H1 (cell line): Measurements from ENCODE around the gene UBR3. TPM values are rescaled to one million over a fixed set of nuclear protein-coding genes. Genes with fewer than 3 reads are reported as not detected.

Source experiments
- CTCF ChIA-PET: fragments of 300-600 bp; sonication (Branson Sonifier 250); formaldehyde crosslinking; loops from one replicate; lab custom pipeline; 2021; ENCODE audit not compliant: partially characterized antibody; lab: Charles Lee
- POLR2A ChIA-PET: fragments of 300-600 bp; sonication (Branson Sonifier 250); formaldehyde crosslinking; loops from one replicate; lab custom pipeline; 2021; ENCODE audit warnings: inconsistent platforms; ENCODE audit not compliant: partially characterized antibody; lab: Charles Lee
- DNase-seq, 2 experiments: peaks; one replicate each; pipeline versions ENCODE4 v3.0.0 to v3.0.0-alpha.2; 2010 to 2022; ENCODE audit warnings: low spot score in 2 of 2, low read depth in 1 of 2, mixed read lengths in 1 of 2
- FAIRE-seq: peaks from 2 replicates; lab custom pipeline; 2011; peaks lifted over from hg19 to GRCh38; lab: Jason Lieb, UNC
- H2AFZ ChIP-seq: 2 replicates; pipeline ENCODE4 v1.8.1; 2012; ENCODE audit warnings: low read length, inconsistent platforms
- H2AK5ac ChIP-seq: 2 replicates; pipeline ENCODE4 v1.6.1; 2013; ENCODE audit warnings: low read depth, low read length
- H2BK120ac ChIP-seq: replicated peaks from 2 replicates; pipeline ENCODE3; 2013; ENCODE audit warnings: low read depth, low read length, inconsistent platforms
- H2BK12ac ChIP-seq: 2 replicates; pipeline ENCODE4 v1.6.1; 2013; ENCODE audit warnings: low read depth, low read length
- H2BK15ac ChIP-seq: 2 replicates; pipeline ENCODE4 v1.6.1; 2013; ENCODE audit warnings: low read length
- H2BK20ac ChIP-seq: 2 replicates; pipeline ENCODE4 v1.6.1; 2013; ENCODE audit warnings: low read length
- H2BK5ac ChIP-seq: 2 replicates; pipeline ENCODE4 v1.6.1; 2013; ENCODE audit warnings: low read depth, low read length
- H3K14ac ChIP-seq: 2 replicates; pipeline ENCODE4 v1.6.1; 2013; ENCODE audit warnings: inconsistent platforms; ENCODE audit not compliant: insufficient read length
- H3K18ac ChIP-seq: 2 replicates; pipeline ENCODE4 v1.6.1; 2013; ENCODE audit warnings: low read length; ENCODE audit errors: extremely low read depth
- H3K23ac ChIP-seq: 2 replicates; pipeline ENCODE4 v1.6.1; 2013; ENCODE audit warnings: inconsistent platforms; ENCODE audit not compliant: insufficient read length
- H3K23me2 ChIP-seq: 2 replicates; pipeline ENCODE4 v1.6.1; 2013; ENCODE audit warnings: low read depth, low read length
- H3K27ac ChIP-seq: 2 replicates; pipeline ENCODE4 v1.6.1; 2011; ENCODE audit warnings: low read depth, low read length, inconsistent platforms
- H3K27me3 ChIP-seq, 4 experiments: replicated peaks in 1 of 4; 1 replicate in 1 of 4; 2 replicates in 3 of 4; pipeline versions ENCODE4 v1.6.1 to v1.8.1; 2011 to 2013; ENCODE audit warnings: low read length in 3 of 4, mild to moderate bottlenecking in 3 of 4, inconsistent platforms in 2 of 4, mixed read lengths in 2 of 4, moderate library complexity in 1 of 4; ENCODE audit not compliant: control insufficient read depth in 3 of 4, insufficient read depth in 3 of 4; ENCODE audit errors: extremely low read depth in 1 of 4
- H3K36me3 ChIP-seq, 4 experiments: 2 replicates each; pipeline versions ENCODE4 v1.6.1 to v1.8.1; 2011 to 2013; ENCODE audit warnings: mild to moderate bottlenecking in 4 of 4, low read length in 3 of 4, moderate library complexity in 2 of 4, control low read depth in 1 of 4, inconsistent platforms in 1 of 4; ENCODE audit not compliant: insufficient read depth in 4 of 4, control insufficient read depth in 2 of 4
- H3K4ac ChIP-seq: replicated peaks from 2 replicates; pipeline ENCODE3; 2013; ENCODE audit warnings: low read length, low read depth, mixed read lengths, inconsistent platforms; ENCODE audit not compliant: insufficient read length
- H3K4me1 ChIP-seq, 4 experiments: replicated peaks in 1 of 4; 1 replicate in 1 of 4; 2 replicates in 3 of 4; pipeline versions ENCODE4 v1.6.1 to v1.8.1; 2011 to 2013; ENCODE audit warnings: low read length in 3 of 4, inconsistent platforms in 2 of 4, mixed read lengths in 1 of 4; ENCODE audit not compliant: insufficient read depth in 4 of 4, control insufficient read depth in 3 of 4
- H3K4me2 ChIP-seq, 2 experiments: 2 replicates each; pipeline versions ENCODE4 v1.6.1 to v1.8.1; 2011 to 2013; ENCODE audit warnings: low read depth in 2 of 2, low read length in 2 of 2, control low read depth in 1 of 2, inconsistent platforms in 1 of 2, mild to moderate bottlenecking in 1 of 2; ENCODE audit not compliant: insufficient read depth in 1 of 2
- H3K4me3 ChIP-seq, 4 experiments: fragments of 200-600, 300-600 bp in 1 of 4; sonication (generic), shearing (Covaris generic), sonication (Bioruptor Twin) in 1 of 4; 2 replicates each; pipeline versions ENCODE4 v1.5.1 to v1.8.1; 2011 to 2016; ENCODE audit warnings: low read length in 4 of 4, low read depth in 3 of 4, control low read depth in 2 of 4, inconsistent platforms in 2 of 4, mild to moderate bottlenecking in 2 of 4, mixed read lengths in 1 of 4, moderate library complexity in 1 of 4; ENCODE audit not compliant: insufficient read depth in 2 of 4; ENCODE audit errors: extremely low read depth in 1 of 4
- H3K56ac ChIP-seq: replicated peaks from 2 replicates; pipeline ENCODE3; 2013; ENCODE audit warnings: low read depth, mild to moderate bottlenecking, mixed read lengths, low read length, inconsistent platforms; ENCODE audit not compliant: insufficient read length
- H3K79me1 ChIP-seq: 2 replicates; pipeline ENCODE4 v1.6.1; 2013; ENCODE audit warnings: low read depth, low read length, control low read depth
- H3K79me2 ChIP-seq, 2 experiments: 2 replicates each; pipeline versions ENCODE4 v1.6.1 to v1.8.1; 2012 to 2013; ENCODE audit warnings: low read length in 2 of 2, mild to moderate bottlenecking in 2 of 2, inconsistent platforms in 1 of 2; ENCODE audit not compliant: insufficient read depth in 2 of 2, control insufficient read depth in 1 of 2
- H3K9ac ChIP-seq, 4 experiments: replicated peaks in 1 of 4; 1 replicate in 1 of 4; 2 replicates in 3 of 4; pipeline versions ENCODE4 v1.6.1 to v1.8.1; 2011 to 2013; ENCODE audit warnings: low read depth in 3 of 4, low read length in 3 of 4, control low read depth in 2 of 4, mild to moderate bottlenecking in 2 of 4, moderate library complexity in 2 of 4, inconsistent platforms in 1 of 4; ENCODE audit errors: extremely low read depth in 1 of 4
- H3K9me3 ChIP-seq, 2 experiments: 2 replicates each; pipeline versions ENCODE4 v1.6.1 to v1.8.1; 2012 to 2013; ENCODE audit warnings: mild to moderate bottlenecking in 2 of 2, moderate library complexity in 2 of 2, control low read depth in 1 of 2, inconsistent platforms in 1 of 2, low read depth in 1 of 2, low read length in 1 of 2, mixed read lengths in 1 of 2; ENCODE audit not compliant: insufficient read depth in 2 of 2
- H4K20me1 ChIP-seq, 2 experiments: replicated peaks in 1 of 2; 2 replicates each; pipeline versions ENCODE3 to v1.8.1; 2011 to 2013; ENCODE audit warnings: inconsistent platforms in 2 of 2, low read length in 2 of 2, mild to moderate bottlenecking in 1 of 2; ENCODE audit not compliant: insufficient read depth in 2 of 2, control insufficient read depth in 1 of 2
- H4K5ac ChIP-seq: 2 replicates; pipeline ENCODE4 v1.6.1; 2013; ENCODE audit warnings: low read length, low read depth, mixed read lengths, inconsistent platforms; ENCODE audit not compliant: insufficient read length
- H4K8ac ChIP-seq: 2 replicates; pipeline ENCODE4 v1.8.0; 2013; ENCODE audit warnings: mild to moderate bottlenecking, moderate library complexity, low read length, inconsistent platforms; ENCODE audit not compliant: insufficient read depth; ENCODE audit errors: extremely low read depth
- H4K91ac ChIP-seq: replicated peaks from 2 replicates; pipeline ENCODE3; 2013; ENCODE audit warnings: low read length, mixed read lengths, inconsistent platforms; ENCODE audit not compliant: insufficient read length
- BCL11A ChIP-seq, 2 experiments: IDR thresholded peaks; one replicate each; pipeline ENCODE4 v1.6.1; 2011; ENCODE audit warnings: low read depth in 2 of 2, low read length in 2 of 2, mild to moderate bottlenecking in 2 of 2
- CBX5 ChIP-seq: fragments of 300-800, 300-1000 bp; sonication (generic); IDR thresholded peaks from 2 replicates; pipeline ENCODE4 v1.7.1; 2016; ENCODE audit warnings: antibody characterized with exemption, low read length, low read depth
- FOSL1 ChIP-seq: IDR thresholded peaks from 2 replicates; pipeline ENCODE4 v1.6.1; 2011; ENCODE audit warnings: mild to moderate bottlenecking, low read depth, low read length, moderate library complexity; ENCODE audit not compliant: insufficient read depth
- GTF2F1 ChIP-seq: IDR thresholded peaks from 2 replicates; pipeline ENCODE4 v1.6.1; 2012; ENCODE audit warnings: low read depth, low read length, improper control_type of control experiment, borderline replicate concordance
- HDAC2 ChIP-seq, 2 experiments: fragments of 300-600 bp in 1 of 2; sonication (generic) in 1 of 2; IDR thresholded peaks; 2 replicates each; pipeline ENCODE4 v1.6.1; 2011 to 2012; ENCODE audit warnings: low read depth in 2 of 2, low read length in 2 of 2, mild to moderate bottlenecking in 2 of 2, moderate library complexity in 2 of 2, borderline replicate concordance in 1 of 2, inconsistent platforms in 1 of 2
- MAX ChIP-seq: IDR thresholded peaks from 2 replicates; pipeline ENCODE4 v1.6.1; 2012; ENCODE audit warnings: inconsistent platforms
- NRF1 ChIP-seq: IDR thresholded peaks from 2 replicates; pipeline ENCODE4 v1.6.1; 2011; ENCODE audit warnings: mild to moderate bottlenecking, low read depth, low read length, improper control_type of control experiment
- SP2 ChIP-seq: IDR thresholded peaks from 2 replicates; pipeline ENCODE4 v1.6.1; 2012; ENCODE audit warnings: mild to moderate bottlenecking, low read length, inconsistent platforms
- TAF7 ChIP-seq: optimal IDR thresholded peaks from 2 replicates; pipeline ENCODE3; 2011; ENCODE audit warnings: low read depth, mild to moderate bottlenecking, inconsistent platforms, low read length, moderate library complexity, borderline replicate concordance
- WGBS, 2 experiments: shearing (Covaris generic) in 1 of 2; methylation state at CpG; one replicate each; pipeline versions ENCODE4 v1.1.6 to v1.1.7; 2013 to 2015; ENCODE audit warnings: low lambda C conversion rate in 2 of 2, mixed read lengths in 2 of 2, inconsistent platforms in 1 of 2, low coverage in 1 of 2, missing lambda C conversion rate in 1 of 2; ENCODE audit not compliant: insufficient replicate concordance in 2 of 2, insufficient coverage in 1 of 2, insufficient read length in 1 of 2; ENCODE audit errors: extremely low coverage in 1 of 2, missing lambda C conversion rate in 1 of 2; 5-methylcytosine and 5-hydroxymethylcytosine counted together
- polyA plus RNA-seq, 7 experiments: library from polyadenylated mRNA; depleted of rRNA in 3 of 7; stranded (reverse) in 5 of 7; unstranded in 2 of 7; fragments of >200 nt in 5 of 7; fragments of 200-250 nt in 2 of 7; gene quantifications; 1 replicate in 5 of 7; 2 replicates in 1 of 7; 4 replicates in 1 of 7; pipeline versions ENCODE4 v1.2.1 to v1.2.3, GENCODE V29; 2011 to 2013; ENCODE audit warnings: missing spikeins in 2 of 7, mixed read lengths in 2 of 7
- total RNA-seq: library from RNA; stranded (reverse); fragmentation: NEBNext Ultra II Directional; extraction: Animal tissue kit (Norgen Biotek cat#: 25700); gene quantifications from 2 replicates; pipeline ENCODE4 v1.2.1, GENCODE V29; 2021

Gene UBR3
- total and polyA plus RNA-seq, 2 of the 8 experiments (the other 6 are each of a cell fraction or from before 2014, with no cell fraction given): 3.7 to 17.7 TPM

GRCh38 chr2:169822785-169823392 lies 4.4 kb upstream of the UBR3 start:
- DNase-seq: no peak
- no peak overlapping the region for H2BK5ac ChIP-seq
- no peak overlapping the region for H3K23ac ChIP-seq
- peak overlapping the region in 1 of 4 experiments; percentile 14; a peak in 1 of 8 replicates for H3K4me3 ChIP-seq
- WGBS, 2 experiments: 90% methylated on average over 4 of the region's 4 CpGs; no CpG with 5 or more reads in 1 of the 2 experiments
- CTCF ChIA-PET: interaction anchor here (0.6 to 1.5 kb wide), 6 partner anchors 15 to 526 kb away, joined by 3 to 6 read pairs (median 4); no protein-coding TSS in a partner anchor
- no peak overlapping the region for H3K56ac ChIP-seq
- H3K4ac ChIP-seq: no peak overlapping the region
- H4K91ac ChIP-seq: no peak overlapping the region
- H3K23me2 ChIP-seq: peaks cover 7% of the 10 kb centered on the region
- no peak overlapping the region for H4K5ac ChIP-seq
- H2AK5ac ChIP-seq: no peak overlapping the region
- no peak for FAIRE-seq
- H2BK20ac ChIP-seq: no peak overlapping the region
- H2BK15ac ChIP-seq: no peak overlapping the region
- H2BK12ac ChIP-seq: no peak overlapping the region
- peak overlapping the region in 1 of 2 experiments; percentile 6; a peak in 1 of 4 replicates for H3K4me2 ChIP-seq
- H3K4me1 ChIP-seq: peaks cover 0 to 4% (median 2%) of the 10 kb centered on the region in 4 experiments; a peak in 3 of 7 replicates
- H4K20me1 ChIP-seq: peaks cover 0 to 2% of the 10 kb centered on the region in 2 experiments
- no peaks in the 10 kb centered on the region for H3K27me3 ChIP-seq
- H3K36me3 ChIP-seq: peaks cover 2 to 32% (median 8%) of the 10 kb centered on the region in 4 experiments; a peak in 6 of 8 replicates
- no peak overlapping the region for H3K18ac ChIP-seq
- no peak overlapping the region for H4K8ac ChIP-seq
- no peak for TF ChIP-seq HDAC2 (IDR thresholded peaks at IDR 0.05; ENCODE audit: borderline replicate concordance in 1 of 2, low read depth in 2 of 2, low read length in 2 of 2)
- no peak for TF ChIP-seq TAF7
- TF ChIP-seq FOSL1: no peak
- no peak for TF ChIP-seq MAX
- no peak for TF ChIP-seq GTF2F1
- no peak for TF ChIP-seq SP2
- TF ChIP-seq NRF1: no peak
- TF ChIP-seq BCL11A (IDR thresholded peaks at IDR 0.05; ENCODE audit: low read depth in 2 of 2, low read length in 2 of 2): no peak
- TF ChIP-seq CBX5: no peak
- H3K79me2 ChIP-seq: peaks cover 0 to 9% of the 10 kb centered on the region in 2 experiments; a peak in 2 of 4 replicates
- H3K14ac ChIP-seq: no peak overlapping the region
- POLR2A ChIA-PET: interaction anchor here (0.6 to 2.3 kb wide), 3 partner anchors 8 to 586 kb away, joined by 3 to 5 read pairs (median 4); no protein-coding TSS in a partner anchor
- H3K9ac ChIP-seq: no peak overlapping the region
- no peaks in the 10 kb centered on the region for H3K9me3 ChIP-seq
- no peak overlapping the region for H2BK120ac ChIP-seq
- no peak overlapping the region for H3K27ac ChIP-seq
- H2AFZ ChIP-seq: no peak overlapping the region
- H3K79me1 ChIP-seq: peaks cover under 1% of the 10 kb centered on the region; the same call in 1 of the 2 replicates
